NCI-H2227 (cell line): ENCODE measurements around the gene PPIL1.
A peak's percentile ranks its signal among the peaks of the same experiment; 100 is the strongest.

Source experiments
- DNase-seq: peaks from one replicate; lab custom pipeline; 2025; ENCODE audit not compliant: unreplicated experiment; lab: John Stamatoyannopoulos, UW

Gene PPIL1

DNA sequence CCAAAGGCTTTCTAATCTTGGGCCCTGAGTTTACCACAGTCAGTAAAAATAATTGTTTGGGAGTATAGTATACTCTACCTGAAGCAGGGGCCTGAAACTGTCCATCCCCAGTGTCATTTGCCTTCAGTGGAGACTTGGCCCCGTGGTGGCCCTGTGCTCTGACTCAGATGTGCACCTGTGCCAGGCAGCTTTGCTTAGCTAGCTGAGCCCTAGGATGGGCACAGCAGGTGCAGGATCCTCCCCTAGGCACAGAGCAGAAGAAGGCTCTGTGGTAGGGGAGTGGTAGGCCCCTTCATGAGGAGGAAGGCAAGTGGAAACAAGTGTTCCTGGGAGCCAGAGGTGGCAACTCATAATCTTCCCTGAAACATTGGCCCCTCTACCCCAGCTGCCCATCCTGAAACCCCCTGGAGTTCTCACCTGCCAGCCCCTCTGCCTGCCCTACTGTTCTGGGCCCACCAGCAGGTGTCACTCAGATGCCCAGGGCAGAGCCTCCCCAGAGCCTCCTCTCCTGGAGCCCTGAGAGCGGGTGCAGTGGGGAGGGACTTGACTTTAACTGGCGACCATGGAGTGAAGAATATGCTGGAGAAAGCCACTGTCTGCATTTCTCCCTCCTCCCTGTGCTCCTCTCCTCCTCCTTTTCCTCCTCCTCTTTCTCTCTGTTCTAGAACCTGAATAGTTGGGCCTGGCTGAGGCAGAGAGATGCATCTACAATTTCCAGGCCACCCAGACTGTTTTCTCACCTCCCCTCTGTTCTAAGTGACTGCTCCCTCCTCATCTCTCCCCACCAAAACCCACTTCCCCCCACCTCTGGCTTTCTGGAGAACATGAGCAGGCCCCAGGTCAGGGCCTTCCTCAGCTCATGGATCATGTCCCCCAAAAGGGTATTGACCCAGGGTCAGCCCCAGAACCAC lies 38.2 kb downstream of the PPIL1 start:
- no peak for DNase-seq

DNA sequence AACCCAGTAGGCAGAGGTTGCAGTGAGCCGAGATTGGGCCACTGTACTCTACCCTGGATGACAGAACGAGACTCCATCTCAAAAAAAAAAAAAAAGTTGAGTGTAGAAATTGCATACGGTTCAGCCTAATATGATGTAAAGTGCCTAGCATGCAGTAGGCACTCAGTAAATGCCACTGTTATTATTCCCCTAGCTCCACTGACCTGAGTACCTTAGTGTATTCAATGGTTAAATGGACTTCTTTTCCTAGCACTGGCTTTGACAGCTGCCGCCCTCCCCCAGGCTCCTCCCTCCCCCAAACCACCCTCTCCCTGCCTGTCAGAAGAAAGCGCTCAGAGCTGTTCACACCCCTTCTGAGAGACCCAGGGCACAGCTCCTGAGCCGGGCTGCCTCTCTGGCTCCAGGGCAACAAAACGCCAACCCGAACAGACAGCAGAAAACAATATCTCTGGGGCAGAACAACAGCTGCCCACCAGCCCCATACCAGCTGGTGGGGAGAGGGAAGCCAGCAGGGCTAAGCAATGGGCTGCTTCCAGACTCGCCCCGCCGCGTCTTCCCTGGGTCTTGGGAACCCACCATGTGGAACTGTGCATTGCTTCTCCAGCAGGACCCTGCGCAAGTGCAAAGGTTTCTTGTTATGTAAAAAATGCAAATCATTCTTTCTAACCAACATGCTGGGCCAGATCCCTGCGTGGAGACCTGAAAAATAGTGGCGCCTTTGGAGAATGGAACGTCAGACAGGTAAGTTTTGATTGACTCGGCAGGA lies 39.8 kb downstream of the PPIL1 start:
- DNase-seq, result peak; percentile 51

DNA sequence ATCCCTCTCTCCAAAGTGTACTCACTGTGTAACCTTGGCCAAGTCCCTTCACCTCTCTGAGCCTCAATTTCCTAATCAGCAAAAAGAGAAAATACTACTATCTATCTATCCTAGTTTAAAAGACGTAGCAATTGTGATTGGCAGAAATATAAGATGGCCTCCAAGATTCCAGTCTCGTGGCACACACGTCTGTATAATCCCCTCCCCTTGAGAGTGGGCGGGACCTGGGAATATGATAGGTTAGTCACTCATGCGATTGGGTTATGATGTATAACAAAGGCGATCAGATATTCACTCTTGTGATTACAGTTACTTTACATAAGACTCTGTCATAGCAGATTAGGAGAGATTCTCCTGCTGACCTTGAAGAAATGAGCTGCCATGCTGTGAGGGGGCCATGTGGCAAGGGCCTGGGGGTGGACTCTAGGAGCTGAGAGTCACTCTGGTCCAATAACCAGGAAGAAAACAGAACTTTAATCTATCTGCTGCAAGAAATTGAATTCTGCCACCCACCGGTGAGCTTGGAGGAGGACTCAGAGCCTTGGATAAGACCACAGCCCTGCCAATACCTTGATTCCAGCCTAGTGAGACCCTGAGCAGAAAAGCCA lies 41.3 kb downstream of the PPIL1 start:
- DNase-seq, result no peak

DNA sequence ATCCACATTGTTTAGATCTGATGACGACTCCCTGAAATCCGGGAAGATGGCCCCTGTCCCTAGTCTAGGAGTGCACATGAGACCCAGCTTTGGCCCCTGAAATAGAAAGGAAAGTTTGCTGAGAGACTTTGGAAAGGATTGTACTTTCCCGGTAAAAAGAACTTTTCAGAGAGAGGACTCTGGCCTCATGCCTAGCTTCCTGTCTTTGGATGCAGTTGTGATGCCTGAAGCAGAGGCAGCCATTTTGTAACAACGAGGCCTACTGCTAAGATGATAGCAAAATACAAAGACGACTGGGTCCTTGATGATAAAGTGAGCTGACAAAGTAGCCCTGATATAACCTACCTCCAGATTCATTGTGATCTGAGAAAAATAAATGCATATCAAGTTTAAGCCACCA lies 42.3 kb downstream of the PPIL1 start:
- DNase-seq, result no peak

DNA sequence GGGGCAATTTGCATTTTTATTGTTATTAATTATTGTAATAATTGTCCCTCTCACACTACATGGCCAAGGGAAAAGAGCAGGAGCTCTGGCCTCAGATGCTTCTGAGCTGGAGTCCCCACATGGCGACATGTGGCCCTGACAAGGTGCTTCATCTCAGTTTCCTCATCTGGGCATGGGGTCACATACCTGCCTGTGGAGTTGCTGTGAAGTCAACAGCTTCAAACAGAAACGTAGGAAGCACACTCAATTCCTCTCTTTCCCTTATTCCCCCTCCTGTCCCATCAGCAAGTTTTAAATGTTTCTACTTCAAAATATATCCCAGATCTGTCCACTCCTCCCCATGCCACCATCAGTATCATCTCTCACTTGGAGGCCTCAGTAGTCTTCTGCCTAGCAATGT lies 44.0 kb downstream of the PPIL1 start:
- DNase-seq, result no peak

DNA sequence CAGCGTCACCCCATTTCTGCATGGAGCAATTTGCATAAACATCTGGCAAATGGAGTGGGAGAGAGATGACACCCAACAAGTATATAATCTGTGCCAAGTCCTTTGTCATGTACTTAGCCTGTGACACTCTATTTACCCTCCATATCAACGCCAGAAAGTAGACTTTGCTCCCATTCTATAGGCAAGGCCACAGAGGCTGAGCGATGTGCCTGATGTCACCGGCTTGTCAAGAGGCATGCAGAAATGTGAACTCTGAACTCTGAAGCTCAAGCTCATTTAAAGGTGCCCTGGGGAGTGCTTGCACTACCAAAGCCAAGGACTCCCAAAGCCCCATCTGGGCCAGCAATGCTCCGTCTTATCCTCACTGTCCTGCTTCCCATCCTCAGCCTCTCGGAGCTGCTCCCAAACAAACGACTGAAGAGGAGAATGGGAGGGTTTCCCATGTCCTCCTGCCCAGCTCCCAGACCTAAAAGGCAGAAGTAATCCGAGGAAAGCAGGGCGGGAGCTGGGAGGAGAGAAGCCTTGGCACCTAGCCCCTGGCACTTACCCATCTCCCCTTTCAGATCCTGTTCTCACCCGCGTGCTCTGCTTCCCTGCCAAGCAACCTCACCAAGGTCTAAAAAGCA lies 44.6 kb downstream of the PPIL1 start:
- no peak for DNase-seq

DNA sequence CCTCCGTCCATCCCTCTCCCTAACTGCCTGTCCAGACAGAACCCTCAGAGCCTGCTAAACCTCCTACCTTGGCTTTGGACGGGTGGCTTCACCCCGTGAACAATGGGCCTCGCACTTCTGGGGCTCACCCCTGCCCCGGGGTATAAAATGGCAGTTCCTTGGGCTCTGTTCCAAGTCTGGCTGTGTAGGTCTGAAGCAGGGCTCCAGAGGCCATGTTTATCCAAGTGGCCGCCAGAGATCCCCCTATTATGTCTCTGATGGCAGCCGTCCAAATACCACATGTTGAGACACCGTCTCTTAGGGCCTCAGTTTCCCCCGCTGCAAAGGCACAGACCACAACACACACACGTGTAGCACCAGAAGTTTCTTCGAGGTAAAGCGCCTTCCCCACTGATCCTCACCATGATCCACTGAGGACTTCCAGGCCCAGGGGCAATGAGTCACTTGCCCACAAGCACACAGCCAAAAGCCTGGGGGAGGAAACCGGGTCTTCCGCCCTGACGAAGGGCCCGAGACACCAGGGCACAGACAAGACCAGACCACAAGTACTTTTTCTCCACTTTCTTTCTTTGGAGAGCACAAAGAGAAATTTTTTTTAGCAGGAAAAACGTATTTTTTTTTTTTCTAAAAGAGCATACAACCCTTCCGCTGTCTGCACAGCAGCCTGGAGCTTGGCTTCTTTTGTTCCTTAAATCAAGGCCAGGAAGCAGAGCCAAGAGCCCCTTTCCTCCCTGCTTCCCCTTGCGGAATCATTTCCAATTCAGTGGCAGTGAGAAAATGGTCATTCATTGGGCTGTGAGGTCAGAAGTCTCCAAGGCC lies 47.1 kb downstream of the PPIL1 start:
- DNase-seq, result no peak

DNA sequence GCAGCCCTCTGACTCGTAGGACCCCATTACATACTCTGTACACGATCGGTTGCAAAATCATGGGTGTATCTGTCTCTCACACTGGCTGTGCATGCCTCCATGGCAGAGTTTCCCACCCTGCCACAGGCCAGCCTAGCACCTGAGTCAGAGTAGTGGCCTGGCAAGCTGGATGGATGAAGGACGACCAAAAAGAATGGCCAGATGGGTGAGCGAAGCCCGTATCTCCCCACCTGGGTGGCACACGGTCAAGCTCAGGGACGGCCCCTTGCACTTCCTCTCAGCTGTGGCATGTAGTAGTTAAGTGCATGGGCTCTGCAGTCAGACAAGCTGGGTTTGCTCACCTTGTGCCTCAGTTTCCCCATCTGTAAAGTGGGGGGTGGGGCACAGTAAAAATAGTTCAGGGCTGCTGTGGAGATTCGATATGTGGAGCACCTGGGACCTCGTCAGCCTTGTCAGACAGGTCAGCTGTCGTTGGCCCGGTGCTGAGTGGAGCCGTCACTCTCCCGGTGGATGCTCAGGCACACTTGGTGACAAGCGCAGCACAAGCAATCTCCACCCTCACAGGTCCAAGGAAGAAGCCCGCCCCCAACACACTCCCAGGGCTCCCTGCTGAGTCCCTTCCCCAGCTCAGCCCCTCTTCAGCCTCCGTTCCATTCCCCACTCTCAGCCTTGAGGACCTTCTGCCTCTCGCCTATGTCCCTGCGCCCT lies 47.9 kb downstream of the PPIL1 start:
- no peak for DNase-seq

DNA sequence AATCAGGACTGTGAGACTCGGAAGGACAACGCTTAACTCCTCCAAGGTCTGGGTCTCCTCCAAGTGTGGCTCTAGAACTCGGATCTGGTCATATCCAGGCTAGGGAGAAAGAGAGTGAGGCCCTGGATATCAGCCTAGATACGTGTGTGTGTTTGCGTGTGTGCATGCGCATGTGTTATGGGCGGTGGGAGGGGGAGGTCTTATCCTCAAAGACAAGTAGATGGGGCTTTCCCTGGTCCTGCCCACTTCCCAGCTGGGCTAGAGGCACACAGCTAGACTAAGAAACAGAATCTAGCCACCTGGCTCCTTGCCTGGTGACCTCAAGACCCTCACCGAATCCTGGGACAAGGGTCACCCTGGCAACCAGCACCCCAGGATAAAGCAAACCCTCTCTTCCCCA lies 48.6 kb downstream of the PPIL1 start:
- DNase-seq, result no peak

DNA sequence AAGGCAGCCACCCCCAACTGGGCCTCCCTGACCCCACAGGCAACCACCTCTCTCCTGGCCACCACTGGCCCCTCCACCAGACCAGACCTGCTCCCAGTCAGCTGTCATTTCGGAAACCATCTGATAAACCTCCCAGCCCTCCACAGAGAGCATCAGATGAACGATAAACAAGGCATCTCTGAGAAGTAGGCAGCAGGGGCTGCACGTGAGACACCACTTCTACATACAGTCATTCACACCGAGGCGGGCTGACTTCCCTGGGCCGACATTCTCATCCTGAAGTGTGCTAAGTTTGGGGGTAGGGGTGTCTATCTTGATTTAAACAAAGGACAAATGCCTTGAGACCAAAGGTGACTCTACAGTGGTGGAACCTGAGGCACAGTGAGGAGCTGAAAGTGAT lies 49.2 kb downstream of the PPIL1 start:
- no peak for DNase-seq

DNA sequence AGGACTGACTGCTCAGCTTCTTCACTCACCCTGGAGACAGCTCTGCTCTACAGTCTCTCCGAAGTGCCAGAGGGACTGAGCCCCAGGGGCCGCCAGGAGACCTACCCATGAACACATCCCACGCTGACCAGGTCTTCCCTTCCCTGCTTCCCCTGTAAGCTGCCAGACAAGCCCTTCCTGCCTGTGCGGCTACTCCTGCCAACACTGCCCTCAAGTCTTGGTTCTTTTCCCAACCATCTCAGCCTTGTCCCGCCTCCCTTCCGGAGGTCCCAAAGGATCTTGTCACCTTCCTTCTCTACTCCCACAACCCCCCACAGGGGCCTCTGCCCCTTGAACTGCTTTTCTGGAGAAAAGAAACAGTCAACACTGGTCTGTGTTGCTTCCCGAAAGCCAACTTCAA lies 50.4 kb downstream of the PPIL1 start:
- no peak for DNase-seq

DNA sequence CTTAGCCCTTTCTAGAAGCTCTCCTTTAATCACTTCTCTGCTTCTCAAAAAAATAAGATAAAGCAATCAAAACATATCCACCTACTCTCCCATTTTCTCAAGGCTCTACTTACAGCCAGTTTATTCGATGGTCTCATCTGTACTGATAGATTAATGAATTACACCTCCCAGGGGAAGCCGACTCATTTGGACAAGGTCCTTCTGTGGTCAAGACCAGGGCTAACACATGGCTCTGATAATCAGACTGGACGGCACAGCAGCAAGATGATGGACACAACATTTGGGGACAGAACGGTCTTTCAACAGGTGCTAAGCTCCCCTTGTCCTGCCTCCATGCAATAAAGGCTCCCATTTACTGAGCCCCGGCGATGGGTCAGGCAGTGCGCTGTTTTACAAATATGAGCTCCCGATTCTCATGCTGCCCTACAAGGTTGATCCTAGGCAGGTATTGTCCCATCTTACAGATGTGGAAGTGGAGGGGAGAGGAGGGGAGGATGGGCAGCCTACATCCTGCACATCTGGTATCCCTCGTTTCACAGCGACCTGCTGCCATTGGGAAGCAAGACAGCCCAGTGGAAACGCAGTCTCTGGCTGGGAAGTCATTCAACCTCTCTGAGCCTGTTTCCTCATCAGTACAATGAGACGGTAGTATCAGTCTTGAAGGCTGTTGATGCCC lies 51.0 kb downstream of the PPIL1 start:
- DNase-seq, result no peak

DNA sequence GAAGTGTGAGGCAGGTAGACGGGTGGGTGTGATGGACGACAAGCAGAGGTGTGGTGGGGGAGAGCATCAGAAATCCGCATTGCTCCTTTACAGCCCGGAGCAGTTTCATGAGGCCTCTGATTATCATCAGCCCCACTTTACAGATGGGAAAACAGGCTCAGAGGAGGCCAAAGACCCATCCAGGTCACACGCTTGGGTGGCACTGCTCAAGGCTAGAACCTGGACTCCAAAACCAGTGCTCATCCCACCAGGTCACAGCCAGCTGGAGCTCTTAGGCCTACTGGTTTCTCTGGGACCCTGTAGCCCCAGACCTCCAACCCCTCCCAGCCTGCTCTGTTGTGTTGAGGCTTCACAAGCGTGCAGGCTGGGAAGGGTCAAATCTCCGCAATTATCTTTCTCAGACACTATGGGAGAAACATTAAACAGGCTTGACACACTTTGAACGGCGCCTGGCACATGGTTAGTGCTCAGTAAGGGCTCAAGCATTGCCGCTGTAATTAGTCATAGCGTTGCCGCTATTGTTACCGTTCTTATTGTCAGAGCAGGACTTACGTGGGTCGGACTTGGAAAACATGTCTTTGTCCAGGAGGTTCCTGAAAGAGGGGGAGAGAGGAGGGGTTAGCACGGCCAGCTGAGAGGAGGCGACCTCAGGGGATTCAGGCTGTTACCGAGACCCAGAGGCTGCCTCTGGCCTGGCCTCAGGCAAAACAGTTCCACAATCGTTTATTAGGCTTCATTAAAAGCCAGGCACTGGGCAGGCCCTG lies 51.9 kb downstream of the PPIL1 start:
- DNase-seq, result peak; percentile 33

DNA sequence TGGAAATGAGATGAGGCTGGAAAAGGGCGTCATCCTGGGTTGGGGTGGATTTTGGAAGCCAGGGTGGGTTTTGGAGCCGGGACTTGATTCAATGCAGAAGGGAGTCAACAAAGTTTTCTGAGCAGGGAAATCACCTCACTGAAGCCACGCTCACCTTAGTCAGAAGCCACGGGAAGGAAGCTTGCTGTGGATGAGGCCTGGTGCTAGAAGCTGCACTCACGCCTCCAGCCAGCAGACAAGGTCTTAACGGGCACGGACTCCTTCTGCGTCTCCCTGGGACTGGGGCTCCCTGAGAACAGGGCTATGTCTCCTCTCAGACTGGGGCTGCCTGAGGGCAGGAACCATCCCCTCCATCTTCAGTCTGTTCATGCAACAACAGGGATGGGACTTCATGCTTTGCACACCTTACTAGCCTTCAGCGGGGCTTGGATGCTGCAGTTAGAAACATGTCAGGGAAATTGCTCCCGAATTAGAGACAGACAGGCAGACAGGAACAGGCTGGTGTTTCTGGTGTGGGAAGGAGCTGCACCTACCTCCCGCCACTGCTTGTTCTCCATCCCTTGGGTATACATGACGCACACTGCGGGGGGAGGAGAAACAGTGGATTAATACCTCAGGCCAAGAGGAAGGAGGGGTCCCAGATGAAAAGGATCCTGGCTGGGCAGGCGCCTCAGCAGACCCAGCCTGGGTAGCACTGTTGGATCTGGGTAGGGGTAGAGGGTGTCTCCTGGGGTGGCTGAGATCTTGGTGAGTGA lies 52.8 kb downstream of the PPIL1 start:
- DNase-seq, result no peak

DNA sequence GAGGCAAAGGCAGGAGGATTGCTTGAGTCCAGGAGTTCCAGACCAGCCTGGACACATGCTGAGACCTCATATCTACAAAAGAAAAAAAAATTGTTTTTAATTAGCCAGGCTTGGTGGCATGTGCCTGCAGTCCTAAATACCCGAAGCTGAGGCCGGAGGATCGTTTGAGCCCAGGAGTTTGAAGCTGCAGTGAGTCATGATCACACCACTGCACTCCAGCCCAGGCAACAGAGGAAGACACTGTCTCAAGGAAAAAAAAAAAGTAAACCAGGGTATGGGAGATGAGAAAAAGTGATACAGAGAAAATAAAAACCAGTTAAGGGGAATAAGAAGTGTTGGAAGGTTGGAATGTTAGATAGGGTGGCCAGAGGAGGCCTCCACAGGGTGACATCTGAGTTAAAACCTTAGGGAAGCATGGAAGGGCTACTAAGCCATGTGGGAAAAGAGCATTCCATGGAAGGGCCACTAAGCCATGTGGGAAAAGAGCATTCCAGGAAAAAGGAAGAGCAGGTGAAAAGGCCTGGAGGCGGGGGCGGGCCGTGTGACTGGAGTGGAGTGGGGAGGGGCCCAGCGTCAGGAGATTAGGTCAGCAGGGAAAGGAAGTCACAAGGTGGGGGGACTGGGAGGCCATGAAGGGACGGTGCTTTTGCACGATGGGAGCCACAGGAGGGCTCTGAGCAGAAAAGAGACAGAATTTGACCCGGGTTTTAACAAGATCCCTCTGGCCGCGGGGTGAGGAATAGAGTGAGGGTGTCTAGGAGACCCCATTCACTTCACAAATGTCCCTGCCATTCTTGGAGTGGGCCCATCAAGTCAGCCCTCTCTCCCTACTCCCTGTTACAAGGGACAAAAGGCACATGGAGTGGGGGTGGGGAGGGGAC lies 53.7 kb downstream of the PPIL1 start:
- no peak for DNase-seq

DNA sequence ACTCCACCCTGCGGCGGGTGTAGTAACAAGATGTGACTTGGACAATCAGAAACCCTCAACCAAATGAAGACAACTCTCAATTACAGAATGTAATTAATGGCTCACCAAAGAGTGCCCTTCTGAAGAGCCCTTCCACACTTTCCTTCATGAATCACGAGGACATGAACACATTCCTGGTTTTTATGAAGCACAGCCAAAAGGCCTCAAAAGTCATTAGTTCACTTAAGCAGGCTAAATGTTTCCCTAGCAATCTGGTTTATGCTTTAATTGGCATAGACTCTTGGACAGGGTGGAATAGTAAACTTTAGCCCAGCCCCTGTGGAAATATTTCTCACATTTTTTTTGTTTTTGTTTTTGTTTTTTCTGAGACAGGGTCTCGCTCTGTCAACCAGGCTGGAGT lies 55.8 kb downstream of the PPIL1 start:
- DNase-seq, result no peak

DNA sequence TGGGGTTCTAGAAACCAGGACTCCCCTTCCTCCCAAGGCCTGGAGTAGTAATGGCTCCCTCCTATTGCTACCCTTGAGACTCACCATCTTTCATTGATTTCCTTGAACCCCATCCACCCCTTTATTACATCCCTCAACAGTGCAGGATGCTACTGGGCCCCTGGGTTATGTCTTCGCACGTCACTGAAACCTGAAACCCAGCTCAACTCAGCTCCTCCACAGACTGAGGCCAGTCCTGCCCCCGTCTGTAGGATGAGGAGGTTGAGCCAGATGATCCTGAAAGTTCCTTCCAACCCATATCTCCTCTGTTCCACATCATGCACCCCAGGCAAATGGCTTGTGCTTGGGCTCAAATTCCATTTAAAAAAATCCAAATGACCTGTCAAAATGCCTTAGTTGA lies 56.8 kb downstream of the PPIL1 start:
- no peak for DNase-seq
